ENCODE data around the gene NTHL1. TPM values are rescaled to one million over a fixed set of nuclear protein-coding genes. Genes with fewer than 3 reads are reported as not detected.

Gene NTHL1
- total and polyA plus RNA-seq, 2 of the 8 experiments (the other 6 are each of a cell fraction or from before 2014, with no cell fraction given): 70.9 to 150 TPM

- TF ChIP-seq, protein P1, sequence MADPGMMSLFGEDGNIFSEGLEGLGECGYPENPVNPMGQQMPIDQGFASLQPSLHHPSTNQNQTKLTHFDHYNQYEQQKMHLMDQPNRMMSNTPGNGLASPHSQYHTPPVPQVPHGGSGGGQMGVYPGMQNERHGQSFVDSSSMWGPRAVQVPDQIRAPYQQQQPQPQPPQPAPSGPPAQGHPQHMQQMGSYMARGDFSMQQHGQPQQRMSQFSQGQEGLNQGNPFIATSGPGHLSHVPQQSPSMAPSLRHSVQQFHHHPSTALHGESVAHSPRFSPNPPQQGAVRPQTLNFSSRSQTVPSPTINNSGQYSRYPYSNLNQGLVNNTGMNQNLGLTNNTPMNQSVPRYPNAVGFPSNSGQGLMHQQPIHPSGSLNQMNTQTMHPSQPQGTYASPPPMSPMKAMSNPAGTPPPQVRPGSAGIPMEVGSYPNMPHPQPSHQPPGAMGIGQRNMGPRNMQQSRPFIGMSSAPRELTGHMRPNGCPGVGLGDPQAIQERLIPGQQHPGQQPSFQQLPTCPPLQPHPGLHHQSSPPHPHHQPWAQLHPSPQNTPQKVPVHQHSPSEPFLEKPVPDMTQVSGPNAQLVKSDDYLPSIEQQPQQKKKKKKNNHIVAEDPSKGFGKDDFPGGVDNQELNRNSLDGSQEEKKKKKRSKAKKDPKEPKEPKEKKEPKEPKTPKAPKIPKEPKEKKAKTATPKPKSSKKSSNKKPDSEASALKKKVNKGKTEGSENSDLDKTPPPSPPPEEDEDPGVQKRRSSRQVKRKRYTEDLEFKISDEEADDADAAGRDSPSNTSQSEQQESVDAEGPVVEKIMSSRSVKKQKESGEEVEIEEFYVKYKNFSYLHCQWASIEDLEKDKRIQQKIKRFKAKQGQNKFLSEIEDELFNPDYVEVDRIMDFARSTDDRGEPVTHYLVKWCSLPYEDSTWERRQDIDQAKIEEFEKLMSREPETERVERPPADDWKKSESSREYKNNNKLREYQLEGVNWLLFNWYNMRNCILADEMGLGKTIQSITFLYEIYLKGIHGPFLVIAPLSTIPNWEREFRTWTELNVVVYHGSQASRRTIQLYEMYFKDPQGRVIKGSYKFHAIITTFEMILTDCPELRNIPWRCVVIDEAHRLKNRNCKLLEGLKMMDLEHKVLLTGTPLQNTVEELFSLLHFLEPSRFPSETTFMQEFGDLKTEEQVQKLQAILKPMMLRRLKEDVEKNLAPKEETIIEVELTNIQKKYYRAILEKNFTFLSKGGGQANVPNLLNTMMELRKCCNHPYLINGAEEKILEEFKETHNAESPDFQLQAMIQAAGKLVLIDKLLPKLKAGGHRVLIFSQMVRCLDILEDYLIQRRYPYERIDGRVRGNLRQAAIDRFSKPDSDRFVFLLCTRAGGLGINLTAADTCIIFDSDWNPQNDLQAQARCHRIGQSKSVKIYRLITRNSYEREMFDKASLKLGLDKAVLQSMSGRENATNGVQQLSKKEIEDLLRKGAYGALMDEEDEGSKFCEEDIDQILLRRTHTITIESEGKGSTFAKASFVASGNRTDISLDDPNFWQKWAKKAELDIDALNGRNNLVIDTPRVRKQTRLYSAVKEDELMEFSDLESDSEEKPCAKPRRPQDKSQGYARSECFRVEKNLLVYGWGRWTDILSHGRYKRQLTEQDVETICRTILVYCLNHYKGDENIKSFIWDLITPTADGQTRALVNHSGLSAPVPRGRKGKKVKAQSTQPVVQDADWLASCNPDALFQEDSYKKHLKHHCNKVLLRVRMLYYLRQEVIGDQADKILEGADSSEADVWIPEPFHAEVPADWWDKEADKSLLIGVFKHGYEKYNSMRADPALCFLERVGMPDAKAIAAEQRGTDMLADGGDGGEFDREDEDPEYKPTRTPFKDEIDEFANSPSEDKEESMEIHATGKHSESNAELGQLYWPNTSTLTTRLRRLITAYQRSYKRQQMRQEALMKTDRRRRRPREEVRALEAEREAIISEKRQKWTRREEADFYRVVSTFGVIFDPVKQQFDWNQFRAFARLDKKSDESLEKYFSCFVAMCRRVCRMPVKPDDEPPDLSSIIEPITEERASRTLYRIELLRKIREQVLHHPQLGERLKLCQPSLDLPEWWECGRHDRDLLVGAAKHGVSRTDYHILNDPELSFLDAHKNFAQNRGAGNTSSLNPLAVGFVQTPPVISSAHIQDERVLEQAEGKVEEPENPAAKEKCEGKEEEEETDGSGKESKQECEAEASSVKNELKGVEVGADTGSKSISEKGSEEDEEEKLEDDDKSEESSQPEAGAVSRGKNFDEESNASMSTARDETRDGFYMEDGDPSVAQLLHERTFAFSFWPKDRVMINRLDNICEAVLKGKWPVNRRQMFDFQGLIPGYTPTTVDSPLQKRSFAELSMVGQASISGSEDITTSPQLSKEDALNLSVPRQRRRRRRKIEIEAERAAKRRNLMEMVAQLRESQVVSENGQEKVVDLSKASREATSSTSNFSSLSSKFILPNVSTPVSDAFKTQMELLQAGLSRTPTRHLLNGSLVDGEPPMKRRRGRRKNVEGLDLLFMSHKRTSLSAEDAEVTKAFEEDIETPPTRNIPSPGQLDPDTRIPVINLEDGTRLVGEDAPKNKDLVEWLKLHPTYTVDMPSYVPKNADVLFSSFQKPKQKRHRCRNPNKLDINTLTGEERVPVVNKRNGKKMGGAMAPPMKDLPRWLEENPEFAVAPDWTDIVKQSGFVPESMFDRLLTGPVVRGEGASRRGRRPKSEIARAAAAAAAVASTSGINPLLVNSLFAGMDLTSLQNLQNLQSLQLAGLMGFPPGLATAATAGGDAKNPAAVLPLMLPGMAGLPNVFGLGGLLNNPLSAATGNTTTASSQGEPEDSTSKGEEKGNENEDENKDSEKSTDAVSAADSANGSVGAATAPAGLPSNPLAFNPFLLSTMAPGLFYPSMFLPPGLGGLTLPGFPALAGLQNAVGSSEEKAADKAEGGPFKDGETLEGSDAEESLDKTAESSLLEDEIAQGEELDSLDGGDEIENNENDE (IDR thresholded peaks at IDR 0.05; ENCODE audit: insufficient replicate concordance, low read length): no peak
- TF ChIP-seq, protein P2, sequence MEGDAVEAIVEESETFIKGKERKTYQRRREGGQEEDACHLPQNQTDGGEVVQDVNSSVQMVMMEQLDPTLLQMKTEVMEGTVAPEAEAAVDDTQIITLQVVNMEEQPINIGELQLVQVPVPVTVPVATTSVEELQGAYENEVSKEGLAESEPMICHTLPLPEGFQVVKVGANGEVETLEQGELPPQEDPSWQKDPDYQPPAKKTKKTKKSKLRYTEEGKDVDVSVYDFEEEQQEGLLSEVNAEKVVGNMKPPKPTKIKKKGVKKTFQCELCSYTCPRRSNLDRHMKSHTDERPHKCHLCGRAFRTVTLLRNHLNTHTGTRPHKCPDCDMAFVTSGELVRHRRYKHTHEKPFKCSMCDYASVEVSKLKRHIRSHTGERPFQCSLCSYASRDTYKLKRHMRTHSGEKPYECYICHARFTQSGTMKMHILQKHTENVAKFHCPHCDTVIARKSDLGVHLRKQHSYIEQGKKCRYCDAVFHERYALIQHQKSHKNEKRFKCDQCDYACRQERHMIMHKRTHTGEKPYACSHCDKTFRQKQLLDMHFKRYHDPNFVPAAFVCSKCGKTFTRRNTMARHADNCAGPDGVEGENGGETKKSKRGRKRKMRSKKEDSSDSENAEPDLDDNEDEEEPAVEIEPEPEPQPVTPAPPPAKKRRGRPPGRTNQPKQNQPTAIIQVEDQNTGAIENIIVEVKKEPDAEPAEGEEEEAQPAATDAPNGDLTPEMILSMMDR (IDR thresholded peaks at IDR 0.05; ENCODE audit: control extremely low read depth in 1 of 3, insufficient read depth in 1 of 3, low read depth in 1 of 3, low read length in 3 of 3): peak in 2 of 3 experiments; percentile 98 to 99; a peak in 3 of 4 replicates
- TF ChIP-seq SP4 (IDR thresholded peaks at IDR 0.05; ENCODE audit: low read length) (peak; percentile 95), SIN3A (conservative IDR thresholded peaks at IDR 0.05 in 1 of 2, IDR thresholded peaks at IDR 0.05 in 1 of 2; ENCODE audit: low read depth in 1 of 2, low read length in 2 of 2) (peak; percentile 93 to 98; a peak in 3 of 4 replicates), TEAD4 (IDR thresholded peaks at IDR 0.05; ENCODE audit: low read depth, low read length) (0 out of 2 replicates have a peak, but pooled peaks have one; percentile 8), SIX5 (IDR thresholded peaks at IDR 0.05; ENCODE audit: low read depth, low read length) (no peak), BACH1 (IDR thresholded peaks at IDR 0.05; ENCODE audit: low read length) (no peak; the same call in 1 of the 2 replicates)
These were observed 43.6 kb downstream of the NTHL1 start (continued) for GRCh38 chr16:2003827-2004641.

Measured in H1 (cell line).